Kidney epithelial cell (primary cell): ENCODE results near the gene PGF. TPM values are rescaled to one million over a fixed set of nuclear protein-coding genes. Genes with fewer than 3 reads are reported as not detected.

Experiments used
- DNase-seq: peaks from one replicate; pipeline ENCODE4 v3.0.0-alpha.2; 2010; ENCODE audit warnings: low read depth
- H3K27me3 ChIP-seq: 2 replicates; pipeline ENCODE4 v1.6.0; 2011; ENCODE audit warnings: low read length; ENCODE audit not compliant: control insufficient read depth, insufficient read depth
- H3K36me3 ChIP-seq: 2 replicates; pipeline ENCODE4 v1.5.1; 2011; ENCODE audit warnings: low read length; ENCODE audit not compliant: control insufficient read depth, insufficient read depth
- H3K4me3 ChIP-seq: 2 replicates; pipeline ENCODE4 v1.5.1; 2011; ENCODE audit warnings: low read depth, mild to moderate bottlenecking, control low read depth, low read length
- total RNA-seq: library from RNA; depleted of rRNA; stranded (reverse); fragments of >200 nt; gene quantifications from 2 replicates; pipeline ENCODE4 v1.2.3, GENCODE V29; 2015
- TF ChIP-seq, protein P1 (sequence below): IDR thresholded peaks from 2 replicates; pipeline ENCODE4 v1.5.1; 2011; ENCODE audit warnings: mild to moderate bottlenecking, moderate library complexity, low read length, control low read depth, inconsistent platforms; ENCODE audit not compliant: insufficient read depth, poor library complexity, severe bottlenecking

The PGF gene
- total RNA-seq, 1 donor from 2014 or later: 11.2 TPM

DNA sequence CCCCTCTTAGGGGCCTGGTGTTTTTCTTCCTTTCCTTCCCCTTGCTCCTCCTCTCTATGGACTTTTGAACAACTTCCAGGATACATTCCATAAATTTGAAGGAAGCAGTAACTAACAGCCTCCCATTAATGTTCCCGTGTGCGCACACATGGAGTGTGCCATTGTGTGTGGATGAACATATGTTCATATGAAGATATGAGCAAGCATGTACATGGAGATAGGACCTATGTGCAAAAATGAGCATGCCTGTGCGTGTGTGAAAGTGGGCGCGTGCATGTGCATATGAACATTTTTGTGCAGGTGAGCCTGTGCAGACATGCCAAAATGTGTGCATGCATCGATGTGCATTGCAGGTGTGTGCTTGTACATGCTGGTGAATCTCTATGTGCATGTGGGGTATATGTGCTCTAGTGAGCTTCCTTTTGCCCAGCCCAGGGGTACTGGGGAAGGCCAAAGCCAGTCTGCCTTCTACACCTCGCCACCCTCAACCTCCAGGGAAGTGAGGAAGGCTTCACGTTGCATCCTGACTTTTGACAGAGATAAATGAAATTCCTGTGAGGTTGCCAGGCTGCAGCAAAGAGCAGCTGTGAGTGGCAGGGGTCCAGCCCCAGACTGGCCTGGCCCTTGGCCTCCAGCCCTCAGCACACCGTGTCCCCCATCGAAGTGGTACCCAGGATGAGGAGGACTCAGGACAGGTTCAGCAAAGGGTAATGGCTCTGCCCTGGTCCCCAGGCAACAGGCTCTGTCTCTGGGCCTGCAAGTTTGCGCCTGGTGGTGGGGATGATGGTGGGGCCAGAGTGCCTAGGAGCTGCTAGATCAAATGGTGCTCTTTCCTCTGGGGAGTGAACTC lies 21.1 kb upstream of the PGF start:
- Histone ChIP-seq H3K36me3 (no peaks in the 10 kb centered on the region), H3K27me3 (no peaks in the 10 kb centered on the region), H3K4me3 (no peak overlapping the region)
- no peak for DNase-seq
- TF ChIP-seq, protein P1, sequence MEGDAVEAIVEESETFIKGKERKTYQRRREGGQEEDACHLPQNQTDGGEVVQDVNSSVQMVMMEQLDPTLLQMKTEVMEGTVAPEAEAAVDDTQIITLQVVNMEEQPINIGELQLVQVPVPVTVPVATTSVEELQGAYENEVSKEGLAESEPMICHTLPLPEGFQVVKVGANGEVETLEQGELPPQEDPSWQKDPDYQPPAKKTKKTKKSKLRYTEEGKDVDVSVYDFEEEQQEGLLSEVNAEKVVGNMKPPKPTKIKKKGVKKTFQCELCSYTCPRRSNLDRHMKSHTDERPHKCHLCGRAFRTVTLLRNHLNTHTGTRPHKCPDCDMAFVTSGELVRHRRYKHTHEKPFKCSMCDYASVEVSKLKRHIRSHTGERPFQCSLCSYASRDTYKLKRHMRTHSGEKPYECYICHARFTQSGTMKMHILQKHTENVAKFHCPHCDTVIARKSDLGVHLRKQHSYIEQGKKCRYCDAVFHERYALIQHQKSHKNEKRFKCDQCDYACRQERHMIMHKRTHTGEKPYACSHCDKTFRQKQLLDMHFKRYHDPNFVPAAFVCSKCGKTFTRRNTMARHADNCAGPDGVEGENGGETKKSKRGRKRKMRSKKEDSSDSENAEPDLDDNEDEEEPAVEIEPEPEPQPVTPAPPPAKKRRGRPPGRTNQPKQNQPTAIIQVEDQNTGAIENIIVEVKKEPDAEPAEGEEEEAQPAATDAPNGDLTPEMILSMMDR: no peak

GRCh38 chr14:74975059-74975810 lies 19.8 kb upstream of the PGF start:
- TF ChIP-seq, protein P1: no peak
- no peak for DNase-seq
- H3K4me3 ChIP-seq: no peak overlapping the region
- no peaks in the 10 kb centered on the region for H3K27me3 ChIP-seq
- H3K36me3 ChIP-seq: no peaks in the 10 kb centered on the region

- TF ChIP-seq, protein P1: no peak
- Histone ChIP-seq H3K36me3 (no peaks in the 10 kb centered on the region), H3K4me3 (no peak overlapping the region), H3K27me3 (no peaks in the 10 kb centered on the region)
- DNase-seq: no peak
Observed at GRCh38 chr14:74974364-74975058, 19.1 kb upstream of the PGF start.

DNA sequence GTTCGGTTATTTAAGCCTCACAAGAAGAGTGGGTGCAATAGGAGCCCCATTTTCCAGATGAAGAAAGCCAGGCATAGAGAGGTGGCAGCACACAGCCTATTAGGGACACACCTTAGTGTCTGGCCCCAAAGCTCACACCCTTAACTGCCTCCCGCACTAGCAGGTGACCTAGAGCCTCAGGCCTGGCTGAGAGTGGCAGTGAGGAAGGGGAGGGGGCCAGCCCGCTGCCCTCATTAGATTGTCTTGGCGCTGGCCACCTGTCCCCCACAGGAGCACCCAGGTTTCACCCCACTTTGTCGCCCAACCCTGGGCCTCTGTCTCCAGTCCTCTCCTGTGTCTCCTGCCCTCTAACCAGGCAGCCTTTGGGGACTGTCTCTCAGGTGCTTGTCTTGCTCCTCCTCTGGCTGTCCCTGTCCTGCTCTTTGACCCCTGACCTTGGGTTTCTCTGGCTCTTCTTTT lies 18.5 kb upstream of the PGF start:
- Histone ChIP-seq H3K27me3 (no peaks in the 10 kb centered on the region), H3K4me3 (no peak overlapping the region), H3K36me3 (no peaks in the 10 kb centered on the region)
- DNase-seq: no peak
- TF ChIP-seq, protein P1: no peak

- no peaks in the 10 kb centered on the region for H3K36me3 ChIP-seq
- H3K4me3 ChIP-seq: no peak overlapping the region
- DNase-seq: no peak
- no peaks in the 10 kb centered on the region for H3K27me3 ChIP-seq
- TF ChIP-seq, protein P1: no peak
Observed at GRCh38 chr14:74973003-74973653, 17.7 kb upstream of the PGF start.
